Testis (tissue), 2 donors: Measurements from ENCODE around the gene PIGO.

Experiments used
- CTCF ChIP-seq, 3 experiments: fragments of 450-650 bp in 2 of 3; fragments of 200-600 bp in 1 of 3; sonication (generic) in 1 of 3; IDR thresholded peaks; one replicate each; pipeline ENCODE4 v1.5.1; 2016 to 2019; ENCODE audit warnings: antibody characterized with exemption in 3 of 3, mild to moderate bottlenecking in 2 of 3, moderate library complexity in 1 of 3
- POLR2A ChIP-seq: fragments of 450-650 bp; IDR thresholded peaks from one replicate; pipeline ENCODE4 v1.6.1; 2017; ENCODE audit warnings: antibody characterized with exemption, mild to moderate bottlenecking, moderate library complexity

GRCh38 chr9:35096035-35096849, at the start of gene PIGO:
- TF ChIP-seq CTCF (IDR thresholded peaks at IDR 0.05), result peak; percentile 64 to 90 (median 71)
- TF ChIP-seq POLR2A, result no peak
